Gastroesophageal sphincter (tissue), 3 donors: ENCODE results near the gene FAM43A.

ENCODE experiments used
- CTCF ChIP-seq, 4 experiments: fragments of 200-600 bp in 2 of 4; fragments of 450-650 bp in 2 of 4; sonication (generic) in 1 of 4; IDR thresholded peaks; one replicate each; pipeline ENCODE4 v1.5.1; 2017 to 2019; ENCODE audit warnings: antibody characterized with exemption in 4 of 4, mild to moderate bottlenecking in 2 of 4, moderate library complexity in 2 of 4
- EP300 ChIP-seq: sonication (generic); formaldehyde crosslinking; IDR thresholded peaks from one replicate; pipeline ENCODE4 v1.6.1; 2017; ENCODE audit warnings: antibody characterized with exemption, mild to moderate bottlenecking
- POLR2A ChIP-seq, 2 donors: fragments of 450-650 bp; IDR thresholded peaks; one replicate each; pipeline ENCODE4 v1.6.1; 2017; ENCODE audit warnings: antibody characterized with exemption in 2 of 2, mild to moderate bottlenecking in 2 of 2, moderate library complexity in 1 of 2
- POLR2AphosphoS5 ChIP-seq: sonication (generic); formaldehyde crosslinking; IDR thresholded peaks from one replicate; pipeline ENCODE4 v1.6.1; 2017; ENCODE audit warnings: antibody characterized with exemption

GRCh38 chr3:194675680-194676079 lies 10.0 kb upstream of the FAM43A start:
- TF ChIP-seq CTCF (IDR thresholded peaks at IDR 0.05), result no peak
- no peak for TF ChIP-seq POLR2AphosphoS5
- no peak for TF ChIP-seq POLR2A (IDR thresholded peaks at IDR 0.05)
- no peak for TF ChIP-seq EP300
